OCI-LY1 (cell line): ENCODE measurements around the gene GMDS.

Experiments used
- H2AFZ ChIP-seq: fragments of 200-600 bp; sonication (generic), shearing (Covaris generic); 2 replicates; pipeline ENCODE4 v1.6.0; 2014; ENCODE audit warnings: antibody characterized with exemption, mild to moderate bottlenecking, low read length
- H3F3A ChIP-seq: fragments of 200-600 bp; sonication (generic), shearing (Covaris generic); 2 replicates; pipeline ENCODE4 v1.6.0; 2014; ENCODE audit warnings: mild to moderate bottlenecking, antibody characterized with exemption, low read length, moderate library complexity; ENCODE audit not compliant: insufficient read depth
- H3K27ac ChIP-seq: fragments of 200-600 bp; sonication (generic); 2 replicates; pipeline ENCODE4 v1.5.1; 2014; ENCODE audit warnings: low read length, mixed run types, mild to moderate bottlenecking, low read depth; ENCODE audit not compliant: poor library complexity, severe bottlenecking
- H3K27me3 ChIP-seq: fragments of 200-600 bp; sonication (generic); 2 replicates; pipeline ENCODE4 v1.6.0; 2014; ENCODE audit warnings: antibody characterized with exemption, mild to moderate bottlenecking, low read length, moderate library complexity; ENCODE audit not compliant: insufficient read depth
- H3K36me3 ChIP-seq: fragments of 200-600 bp; sonication (generic); 2 replicates; pipeline ENCODE4 v1.6.1; 2014; ENCODE audit warnings: mild to moderate bottlenecking, antibody characterized with exemption, low read length, moderate library complexity, mixed read lengths; ENCODE audit not compliant: insufficient read depth
- H3K4me1 ChIP-seq: fragments of 200-600 bp; sonication (generic); 2 replicates; pipeline ENCODE4 v1.5.1; 2014; ENCODE audit warnings: mild to moderate bottlenecking, low read length, moderate library complexity; ENCODE audit not compliant: insufficient read depth, severe bottlenecking
- H3K4me2 ChIP-seq: fragments of 200-600 bp; sonication (generic), shearing (Covaris generic); 2 replicates; pipeline ENCODE4 v1.6.1; 2014; ENCODE audit warnings: low read length
- H3K4me3 ChIP-seq: fragments of 200-600 bp; sonication (generic); 2 replicates; pipeline ENCODE4 v1.5.1; 2014; ENCODE audit warnings: low read length, low read depth, mild to moderate bottlenecking, mixed read lengths; ENCODE audit not compliant: poor library complexity, severe bottlenecking
- H3K79me2 ChIP-seq: fragments of 200-600 bp; shearing (Covaris generic); 2 replicates; pipeline ENCODE4 v1.6.1; 2016; ENCODE audit warnings: mixed run types, low read length, mixed read lengths; ENCODE audit not compliant: insufficient read depth
- H3K9ac ChIP-seq: fragments of 200-600 bp; sonication (generic), shearing (Covaris generic); 2 replicates; pipeline ENCODE4 v1.6.1; 2014; ENCODE audit warnings: mild to moderate bottlenecking, low read length, mixed read lengths
- H3K9me2 ChIP-seq: fragments of 200-600 bp; sonication (generic), shearing (Covaris generic); 2 replicates; pipeline ENCODE4 v1.6.1; 2014; ENCODE audit warnings: low read depth, mild to moderate bottlenecking, low read length, mixed read lengths
- H3K9me3 ChIP-seq: fragments of 200-600 bp; shearing (Covaris generic); 2 replicates; pipeline ENCODE4 v1.6.1; 2014; ENCODE audit warnings: low read length, mixed read lengths
- H4K20me1 ChIP-seq: fragments of 200-600 bp; sonication (generic), shearing (Covaris generic); 2 replicates; pipeline ENCODE4 v1.6.0; 2016; ENCODE audit warnings: mild to moderate bottlenecking, low read length; ENCODE audit not compliant: insufficient read depth
- CTCF ChIP-seq: fragments of 200-600 bp; sonication (generic), shearing (Covaris generic); IDR thresholded peaks from 2 replicates; pipeline ENCODE4 v1.5.1; 2017; ENCODE audit warnings: mild to moderate bottlenecking, antibody characterized with exemption, low read length, moderate library complexity, mixed read lengths
- EZH2 ChIP-seq: fragments of 200-600 bp; sonication (generic), shearing (Covaris generic); IDR thresholded peaks from 2 replicates; pipeline ENCODE4 v1.8.0; 2017; ENCODE audit warnings: borderline replicate concordance, mixed run types, mild to moderate bottlenecking, antibody characterized with exemption, low read length, moderate library complexity, mixed read lengths

Gene GMDS

DNA sequence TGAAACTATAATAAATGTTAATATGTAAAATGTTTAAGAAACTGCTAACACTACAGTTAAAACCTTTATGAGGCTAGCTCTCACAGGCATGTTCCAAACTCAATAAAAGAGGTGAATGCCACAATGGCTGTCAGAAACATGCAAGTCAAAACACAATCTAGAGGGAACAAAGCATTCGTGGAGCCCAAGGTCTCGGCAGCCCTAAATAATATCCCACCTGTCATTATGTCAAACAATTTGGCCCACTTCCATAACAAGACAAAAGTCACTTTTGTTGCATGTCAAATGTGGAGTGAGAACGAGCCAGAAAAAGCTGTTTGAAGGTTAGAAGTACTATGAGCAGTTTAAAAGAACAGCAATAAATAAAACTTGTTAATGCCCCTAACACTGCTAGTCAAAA, 181.9 kb downstream of the GMDS start:
- Histone ChIP-seq H3K9me2 (no peaks in the 10 kb centered on the region), H3K9me3 (no peaks in the 10 kb centered on the region), H4K20me1 (no peaks in the 10 kb centered on the region), H3K27me3 (no peaks in the 10 kb centered on the region), H3K79me2 (no peaks in the 10 kb centered on the region), H3K36me3 (no peaks in the 10 kb centered on the region), H2AFZ (no peak overlapping the region), H3K4me1 (no peaks in the 10 kb centered on the region), H3K4me3 (no peak overlapping the region), H3K4me2 (no peak overlapping the region), H3F3A (no peaks in the 10 kb centered on the region), H3K27ac (no peak overlapping the region), H3K9ac (no peak overlapping the region)
- no peak for TF ChIP-seq CTCF
- TF ChIP-seq EZH2 = no peak

DNA sequence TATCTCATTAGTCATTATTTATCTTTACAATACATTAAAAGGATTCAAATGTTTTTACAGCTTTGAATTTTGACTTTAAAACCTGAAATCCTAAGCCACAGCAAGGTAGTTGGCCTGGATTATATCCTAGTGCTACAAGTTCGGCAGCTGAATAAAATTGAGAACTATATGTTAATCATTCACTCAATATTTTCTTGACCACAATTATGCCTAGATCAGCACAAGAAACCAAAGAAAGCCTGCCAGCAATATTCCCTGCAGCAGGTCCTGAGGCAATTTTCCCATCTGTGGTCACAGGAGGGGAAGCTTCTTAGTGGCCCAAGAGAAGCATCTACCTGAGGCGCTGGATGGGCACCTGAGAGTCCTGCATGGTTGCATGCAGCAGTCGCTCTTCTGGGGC, 183.5 kb downstream of the GMDS start:
- no peak for TF ChIP-seq CTCF
- no peak for TF ChIP-seq EZH2

DNA sequence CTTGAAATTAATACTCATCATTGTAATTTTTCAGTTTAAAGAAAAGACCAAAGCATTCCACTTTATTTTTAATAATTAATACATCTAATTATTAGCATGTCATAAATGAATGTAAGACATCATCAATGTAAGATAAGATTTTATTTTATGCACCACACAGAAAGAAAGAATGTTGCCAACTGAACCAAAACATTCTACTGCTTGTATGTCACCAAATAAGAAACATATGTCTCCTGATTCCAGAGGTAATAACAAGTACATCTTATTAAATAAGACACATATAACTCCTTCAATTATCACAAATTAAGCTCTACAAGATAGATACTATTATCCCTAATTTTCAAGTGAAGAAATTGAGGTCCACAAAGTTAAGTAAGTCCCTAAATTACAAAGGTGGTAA, 189.5 kb downstream of the GMDS start:
- Histone ChIP-seq H3K4me3 (no peak overlapping the region), H3K4me2 (no peak overlapping the region), H3K4me1 (no peaks in the 10 kb centered on the region), H3F3A (no peaks in the 10 kb centered on the region), H3K9me3 (no peaks in the 10 kb centered on the region), H3K9ac (no peak overlapping the region), H3K79me2 (no peaks in the 10 kb centered on the region), H3K27me3 (no peaks in the 10 kb centered on the region), H4K20me1 (no peaks in the 10 kb centered on the region), H2AFZ (no peak overlapping the region), H3K27ac (no peak overlapping the region), H3K9me2 (no peaks in the 10 kb centered on the region), H3K36me3 (no peaks in the 10 kb centered on the region; the same call in 1 of the 2 replicates)
- no peak for TF ChIP-seq CTCF
- TF ChIP-seq EZH2 = no peak

More for the DNA sequence above, 183.5 kb downstream of the GMDS start:
- no peaks in the 10 kb centered on the region for H3K27me3 ChIP-seq
- H3K9ac ChIP-seq = no peak overlapping the region
- no peak overlapping the region for H3K27ac ChIP-seq
- H3K79me2 ChIP-seq = no peaks in the 10 kb centered on the region
- H3K9me2 ChIP-seq = no peaks in the 10 kb centered on the region
- H3K4me3 ChIP-seq = no peak overlapping the region
- no peaks in the 10 kb centered on the region for H3K36me3 ChIP-seq
- no peak overlapping the region for H2AFZ ChIP-seq
- H3K4me2 ChIP-seq = no peak overlapping the region
- no peaks in the 10 kb centered on the region for H3F3A ChIP-seq
- no peaks in the 10 kb centered on the region for H3K9me3 ChIP-seq
- H4K20me1 ChIP-seq = no peaks in the 10 kb centered on the region
- H3K4me1 ChIP-seq = no peaks in the 10 kb centered on the region
